G401.6 (cell line): ENCODE results near the gene ANO2.

Source experiments
- FAIRE-seq: peaks from 2 replicates; lab custom pipeline; 2012; peaks lifted over from hg19 to GRCh38; lab: Jason Lieb, UNC

Gene ANO2

GRCh38 chr12:5964913-5965900 is 20.1 kb upstream of the ANO2 start:
- FAIRE-seq = no peak

- no peak for FAIRE-seq
Measured at GRCh38 chr12:5963515-5963914, 18.5 kb upstream of the ANO2 start.

GRCh38 chr12:5960783-5961182 is 15.7 kb upstream of the ANO2 start:
- no peak for FAIRE-seq

GRCh38 chr12:5956987-5957386 is 11.9 kb upstream of the ANO2 start:
- FAIRE-seq = no peak

GRCh38 chr12:5954661-5955060 is 9.6 kb upstream of the ANO2 start:
- no peak for FAIRE-seq

- FAIRE-seq = no peak
Measured at GRCh38 chr12:5953835-5954586, 9.0 kb upstream of the ANO2 start.

- FAIRE-seq = no peak
Measured at GRCh38 chr12:5952031-5952430, 7.0 kb upstream of the ANO2 start.

- FAIRE-seq = no peak
Measured at GRCh38 chr12:5948696-5949095, 3.6 kb upstream of the ANO2 start.

- no peak for FAIRE-seq
Measured at GRCh38 chr12:5947006-5947405, 1.9 kb upstream of the ANO2 start.

- no peak for FAIRE-seq
Measured at GRCh38 chr12:5946388-5946787, 1.3 kb upstream of the ANO2 start.

- no peak for FAIRE-seq
Measured at GRCh38 chr12:5944688-5945070, 380 bp downstream of the ANO2 start.

GRCh38 chr12:5944053-5944452 is 1.0 kb downstream of the ANO2 start:
- no peak for FAIRE-seq

GRCh38 chr12:5941907-5942306 is 3.2 kb downstream of the ANO2 start:
- FAIRE-seq = no peak

GRCh38 chr12:5927732-5928516 is 17.1 kb downstream of the ANO2 start:
- no peak for FAIRE-seq

- FAIRE-seq = no peak
Measured at GRCh38 chr12:5925646-5926045, 19.4 kb downstream of the ANO2 start.

GRCh38 chr12:5924342-5924741 is 20.7 kb downstream of the ANO2 start:
- FAIRE-seq = no peak

GRCh38 chr12:5923751-5924150 is 21.3 kb downstream of the ANO2 start:
- no peak for FAIRE-seq

GRCh38 chr12:5923043-5923605 is 21.9 kb downstream of the ANO2 start:
- no peak for FAIRE-seq

GRCh38 chr12:5921966-5922899 is 22.8 kb downstream of the ANO2 start:
- no peak for FAIRE-seq

GRCh38 chr12:5921027-5921909 is 23.8 kb downstream of the ANO2 start:
- FAIRE-seq = no peak
